SU-DHL-6 (cell line): ENCODE measurements around the gene YBX2.
"Not testable (repeated sequence)": the region's sequence is repeated elsewhere in the genome, so short reads cannot be mapped to it uniquely, and the experiment has no call there.

Source experiments
- H2AFZ ChIP-seq: fragments of 200-600 bp; sonication (generic); 2 replicates; pipeline ENCODE4 v1.6.1; 2014; ENCODE audit warnings: low read depth, mild to moderate bottlenecking, moderate library complexity, mixed read lengths, antibody characterized with exemption, low read length; ENCODE audit not compliant: severe bottlenecking
- H3F3A ChIP-seq: fragments of 200-600 bp; shearing (Covaris generic); 2 replicates; pipeline ENCODE4 v1.6.0; 2016; ENCODE audit warnings: antibody characterized with exemption, mild to moderate bottlenecking; ENCODE audit not compliant: insufficient read depth
- H3K27ac ChIP-seq: fragments of 200-600 bp; sonication (generic); 2 replicates; pipeline ENCODE4 v1.5.1; 2016; ENCODE audit warnings: low read depth, mild to moderate bottlenecking, low read length, moderate library complexity, mixed read lengths
- H3K27me3 ChIP-seq: fragments of 200-600 bp; sonication (generic), shearing (Covaris generic); 2 replicates; pipeline ENCODE4 v1.6.0; 2014; ENCODE audit warnings: mild to moderate bottlenecking, low read length
- H3K36me3 ChIP-seq: fragments of 200-600 bp; sonication (generic); 2 replicates; pipeline ENCODE4 v1.6.1; 2014; ENCODE audit warnings: mild to moderate bottlenecking, low read length, mixed read lengths
- H3K4me2 ChIP-seq: fragments of 300-600, 200-600 bp; shearing (Covaris generic), sonication (generic); 2 replicates; pipeline ENCODE4 v1.6.0; 2014; ENCODE audit warnings: low read length, low read depth, mild to moderate bottlenecking; ENCODE audit not compliant: poor library complexity, severe bottlenecking
- H3K4me3 ChIP-seq: fragments of 200-600 bp; sonication (generic); 2 replicates; pipeline ENCODE4 v1.5.1; 2014; ENCODE audit warnings: antibody characterized with exemption, low read length, mild to moderate bottlenecking, mixed read lengths; ENCODE audit not compliant: insufficient read depth, poor library complexity, severe bottlenecking
- H3K79me2 ChIP-seq: fragments of 200-600 bp; sonication (generic); 2 replicates; pipeline ENCODE4 v1.6.1; 2014; ENCODE audit warnings: mild to moderate bottlenecking, low read length, moderate library complexity; ENCODE audit not compliant: insufficient read depth
- H3K9ac ChIP-seq: fragments of 200-600 bp; sonication (generic); 2 replicates; pipeline ENCODE4 v1.7.0; 2014; ENCODE audit warnings: mild to moderate bottlenecking, low read length
- H3K9me2 ChIP-seq: fragments of 200-600 bp; sonication (generic); replicated peaks from 2 replicates; pipeline ENCODE4 v1.6.1; 2014; ENCODE audit warnings: low read length; ENCODE audit not compliant: insufficient read depth
- H3K9me3 ChIP-seq: fragments of 200-600 bp; sonication (generic); 2 replicates; pipeline ENCODE4 v1.6.1; 2014; ENCODE audit warnings: low read length, mixed read lengths; ENCODE audit not compliant: insufficient read depth
- H4K20me1 ChIP-seq: fragments of 200-600 bp; sonication (generic); 2 replicates; pipeline ENCODE4 v1.6.1; 2014; ENCODE audit warnings: low read depth, mild to moderate bottlenecking, antibody characterized with exemption, low read length, moderate library complexity, mixed read lengths
- EZH2phosphoT487 ChIP-seq: fragments of 200-600 bp; sonication (generic), shearing (Covaris generic); conservative IDR thresholded peaks from 2 replicates; pipeline ENCODE4 v1.6.1; 2018; ENCODE audit warnings: mild to moderate bottlenecking, antibody characterized with exemption, low read length, moderate library complexity, mixed read lengths
- TF ChIP-seq, protein P1 (sequence below): fragments of 200-600 bp; sonication (generic); IDR thresholded peaks from one replicate; pipeline ENCODE4 v1.5.1; 2017; ENCODE audit warnings: antibody characterized with exemption, mild to moderate bottlenecking, low read length, moderate library complexity; ENCODE audit not compliant: insufficient read depth, poor library complexity, severe bottlenecking

The YBX2 gene

DNA sequence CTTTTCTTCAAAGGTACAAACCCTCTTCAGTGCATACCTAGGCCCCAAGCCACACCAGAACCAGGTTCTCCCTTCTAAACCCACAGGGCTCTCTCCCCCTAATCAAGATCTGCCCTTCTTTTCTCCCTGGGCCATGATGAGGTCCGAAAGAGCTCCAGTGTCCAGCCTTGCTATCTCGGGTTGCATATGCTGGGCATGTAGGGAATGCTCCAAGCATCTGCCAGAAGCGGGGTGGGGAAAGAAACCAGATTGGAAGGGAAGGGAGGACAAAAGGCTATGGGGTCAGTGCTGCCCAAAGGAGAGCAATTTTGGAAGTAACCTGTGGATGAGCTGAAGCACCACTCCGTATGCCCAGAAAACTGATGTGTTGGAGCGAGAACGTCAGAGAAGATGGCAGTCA lies 45.2 kb downstream of the YBX2 start:
- Histone ChIP-seq H4K20me1 (no peaks in the 10 kb centered on the region), H3K36me3 (no peaks in the 10 kb centered on the region; the same call in 1 of the 2 replicates), H3K4me3 (no peak overlapping the region), H3K4me2 (peak overlapping the region; percentile 77), H2AFZ (no peak overlapping the region), H3K27ac (no peak overlapping the region), H3K9ac (peak overlapping the region; percentile 99), H3K9me2 (no peaks in the 10 kb centered on the region), H3K79me2 (peaks cover 63% of the 10 kb centered on the region), H3K9me3 (no peaks in the 10 kb centered on the region), H3K27me3 (no peaks in the 10 kb centered on the region), H3F3A (peaks cover 15% of the 10 kb centered on the region)
- no peak for TF ChIP-seq EZH2phosphoT487
- TF ChIP-seq, protein P1, sequence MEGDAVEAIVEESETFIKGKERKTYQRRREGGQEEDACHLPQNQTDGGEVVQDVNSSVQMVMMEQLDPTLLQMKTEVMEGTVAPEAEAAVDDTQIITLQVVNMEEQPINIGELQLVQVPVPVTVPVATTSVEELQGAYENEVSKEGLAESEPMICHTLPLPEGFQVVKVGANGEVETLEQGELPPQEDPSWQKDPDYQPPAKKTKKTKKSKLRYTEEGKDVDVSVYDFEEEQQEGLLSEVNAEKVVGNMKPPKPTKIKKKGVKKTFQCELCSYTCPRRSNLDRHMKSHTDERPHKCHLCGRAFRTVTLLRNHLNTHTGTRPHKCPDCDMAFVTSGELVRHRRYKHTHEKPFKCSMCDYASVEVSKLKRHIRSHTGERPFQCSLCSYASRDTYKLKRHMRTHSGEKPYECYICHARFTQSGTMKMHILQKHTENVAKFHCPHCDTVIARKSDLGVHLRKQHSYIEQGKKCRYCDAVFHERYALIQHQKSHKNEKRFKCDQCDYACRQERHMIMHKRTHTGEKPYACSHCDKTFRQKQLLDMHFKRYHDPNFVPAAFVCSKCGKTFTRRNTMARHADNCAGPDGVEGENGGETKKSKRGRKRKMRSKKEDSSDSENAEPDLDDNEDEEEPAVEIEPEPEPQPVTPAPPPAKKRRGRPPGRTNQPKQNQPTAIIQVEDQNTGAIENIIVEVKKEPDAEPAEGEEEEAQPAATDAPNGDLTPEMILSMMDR, result no peak

- H3K27me3 ChIP-seq, result no peaks in the 10 kb centered on the region
- no peak overlapping the region for H3K27ac ChIP-seq
- H3K79me2 ChIP-seq, result peaks cover 60% of the 10 kb centered on the region
- 0 out of 2 replicates have a peak overlapping the region, but pooled peaks have one; percentile 99 for H3K9ac ChIP-seq
- H3K4me2 ChIP-seq, result peak overlapping the region; percentile 77
- TF ChIP-seq, protein P1, result no peak
- TF ChIP-seq EZH2phosphoT487, result no peak
- peaks cover 16% of the 10 kb centered on the region for H3F3A ChIP-seq
- H3K4me3 ChIP-seq, result no peak overlapping the region
- no peaks in the 10 kb centered on the region for H4K20me1 ChIP-seq
- H2AFZ ChIP-seq, result no peak overlapping the region
- no peaks in the 10 kb centered on the region for H3K9me2 ChIP-seq
- no peaks in the 10 kb centered on the region; the same call in 1 of the 2 replicates for H3K36me3 ChIP-seq
- H3K9me3 ChIP-seq, result no peaks in the 10 kb centered on the region
Observed at GRCh38 chr17:7248796-7249195, 45.6 kb downstream of the YBX2 start.

DNA sequence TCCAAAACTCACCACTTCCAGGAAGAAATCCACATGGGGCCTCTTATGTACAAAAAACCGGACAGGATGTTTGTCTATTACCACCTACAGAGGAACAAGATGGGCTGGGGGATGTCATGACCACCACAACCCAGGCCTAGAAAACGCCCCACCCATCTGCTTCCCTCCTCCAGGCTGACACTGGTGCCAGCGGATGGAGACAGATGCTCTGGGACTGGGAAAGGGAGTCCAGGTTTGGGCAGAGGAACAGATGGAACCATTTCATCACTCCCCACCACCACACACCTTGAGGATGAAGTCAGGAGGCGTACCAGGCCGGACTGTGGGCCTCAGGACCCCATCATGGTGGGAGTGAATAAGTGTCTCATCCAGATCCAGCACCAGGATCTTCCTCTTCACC lies 47.7 kb downstream of the YBX2 start:
- no peak for TF ChIP-seq EZH2phosphoT487
- TF ChIP-seq, protein P1, result no peak
- Histone ChIP-seq H3K79me2 (peaks cover 56% of the 10 kb centered on the region), H3K9ac (no peak overlapping the region)

DNA sequence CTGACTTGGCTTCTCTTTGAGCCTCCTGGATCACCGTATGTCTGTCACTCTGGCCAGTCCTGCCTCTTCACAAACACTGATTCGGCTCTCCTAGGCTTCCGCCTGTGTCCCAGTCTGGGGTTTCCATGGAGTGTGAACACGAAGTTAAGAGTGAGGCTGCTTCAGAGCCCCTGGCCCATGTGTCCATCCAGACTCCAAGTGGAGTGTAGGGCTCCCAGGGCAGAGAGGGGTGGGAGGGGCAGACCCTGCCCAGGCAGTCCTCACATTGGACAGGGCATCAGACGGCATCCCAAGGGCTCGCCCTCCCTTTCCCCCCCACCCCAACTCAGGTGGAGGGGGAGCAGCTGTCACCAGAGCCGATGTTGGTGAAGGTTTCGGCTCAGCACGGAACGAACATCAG lies 50.6 kb downstream of the YBX2 start:
- Histone ChIP-seq H3F3A (peaks cover 45% of the 10 kb centered on the region), H3K79me2 (peaks cover 45% of the 10 kb centered on the region)
- H3K9me3 ChIP-seq, H3K9me2 ChIP-seq, H3K4me2 ChIP-seq, H4K20me1 ChIP-seq, H2AFZ ChIP-seq, H3K27me3 ChIP-seq, H3K4me3 ChIP-seq, H3K36me3 ChIP-seq, H3K27ac ChIP-seq, H3K9ac ChIP-seq: not testable (repeated sequence)

More for the DNA sequence above, 47.7 kb downstream of the YBX2 start:
- Histone ChIP-seq H3K9me2 (no peaks in the 10 kb centered on the region), H3K27ac (no peak overlapping the region), H3K4me2 (no peak overlapping the region), H4K20me1 (no peaks in the 10 kb centered on the region), H3F3A (peaks cover 24% of the 10 kb centered on the region), H3K36me3 (no peaks in the 10 kb centered on the region; the same call in 1 of the 2 replicates), H3K4me3 (no peak overlapping the region), H3K27me3 (no peaks in the 10 kb centered on the region), H3K9me3 (no peaks in the 10 kb centered on the region), H2AFZ (no peak overlapping the region)
